ENCODE results near the gene GPR155.

Gene GPR155

GRCh38 chr2:174477759-174478158 is 9.1 kb downstream of the GPR155 start:
- Histone ChIP-seq H3K9me3 (no peaks in the 10 kb centered on the region), H3K4me3 (ENCODE audit: low read depth in 1 of 2, low read length in 1 of 2) (no peak overlapping the region), H3K27ac (no peak overlapping the region), H3K27me3 (peaks cover 25% of the 10 kb centered on the region), H3K36me3 (no peaks in the 10 kb centered on the region), H3K4me1 (ENCODE audit: control insufficient read depth in 1 of 2, insufficient read depth in 1 of 2, low read depth in 1 of 2, low read length in 1 of 2) (no peaks in the 10 kb centered on the region)
- TF ChIP-seq CTCF (IDR thresholded peaks at IDR 0.05), result no peak

DNA sequence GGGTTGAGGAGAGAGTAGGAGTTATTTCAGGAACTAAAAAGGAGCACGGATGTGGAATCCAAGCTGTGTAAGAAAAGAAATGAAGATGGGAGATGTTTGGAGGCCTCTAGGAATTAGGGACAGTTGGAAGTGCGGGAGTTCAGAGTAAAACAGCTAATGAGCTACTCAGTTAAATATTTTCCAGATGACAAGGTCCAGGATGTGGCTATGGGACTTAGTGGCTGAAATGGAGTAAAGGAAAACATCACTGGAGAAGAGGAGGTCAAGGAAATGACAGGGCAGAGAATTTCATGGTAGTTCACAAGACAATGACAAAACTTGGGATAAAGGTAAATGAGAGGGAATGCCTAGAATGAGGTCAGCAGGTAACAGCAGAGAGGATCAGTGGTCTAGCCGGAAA is 13.0 kb downstream of the GPR155 start:
- no peak for TF ChIP-seq CTCF (IDR thresholded peaks at IDR 0.05)
- Histone ChIP-seq H3K27ac (no peak overlapping the region), H3K27me3 (peaks cover 26% of the 10 kb centered on the region), H3K36me3 (no peaks in the 10 kb centered on the region), H3K4me1 (ENCODE audit: control insufficient read depth in 1 of 2, insufficient read depth in 1 of 2, low read depth in 1 of 2, low read length in 1 of 2) (no peaks in the 10 kb centered on the region), H3K4me3 (ENCODE audit: low read depth in 1 of 2, low read length in 1 of 2) (no peak overlapping the region), H3K9me3 (no peaks in the 10 kb centered on the region)

- no peaks in the 10 kb centered on the region for H3K4me1 ChIP-seq (ENCODE audit: control insufficient read depth in 1 of 2, insufficient read depth in 1 of 2, low read depth in 1 of 2, low read length in 1 of 2)
- H3K27ac ChIP-seq, result no peak overlapping the region
- no peak for TF ChIP-seq CTCF (IDR thresholded peaks at IDR 0.05)
- H3K4me3 ChIP-seq (ENCODE audit: low read depth in 1 of 2, low read length in 1 of 2), result no peak overlapping the region
- no peaks in the 10 kb centered on the region for H3K9me3 ChIP-seq
- H3K36me3 ChIP-seq, result no peaks in the 10 kb centered on the region
- peaks cover 4% of the 10 kb centered on the region for H3K27me3 ChIP-seq
These were observed 21.5 kb downstream of the GPR155 start for GRCh38 chr2:174465327-174465726.

GRCh38 chr2:174461221-174461620 is 25.6 kb downstream of the GPR155 start:
- H3K36me3 ChIP-seq, result peaks cover 4% of the 10 kb centered on the region
- no peak overlapping the region for H3K4me3 ChIP-seq (ENCODE audit: low read depth in 1 of 2, low read length in 1 of 2)
- TF ChIP-seq CTCF (IDR thresholded peaks at IDR 0.05), result no peak
- no peaks in the 10 kb centered on the region for H3K9me3 ChIP-seq
- H3K4me1 ChIP-seq (ENCODE audit: control insufficient read depth in 1 of 2, insufficient read depth in 1 of 2, low read depth in 1 of 2, low read length in 1 of 2), result no peaks in the 10 kb centered on the region
- peaks cover 4% of the 10 kb centered on the region for H3K27me3 ChIP-seq
- H3K27ac ChIP-seq, result no peak overlapping the region

GRCh38 chr2:174454566-174454965 is 32.3 kb downstream of the GPR155 start:
- Histone ChIP-seq H3K36me3 (peaks cover 3% of the 10 kb centered on the region), H3K9me3 (no peaks in the 10 kb centered on the region), H3K27ac (no peak overlapping the region), H3K4me3 (ENCODE audit: low read depth in 1 of 2, low read length in 1 of 2) (no peak overlapping the region), H3K4me1 (ENCODE audit: control insufficient read depth in 1 of 2, insufficient read depth in 1 of 2, low read depth in 1 of 2, low read length in 1 of 2) (no peaks in the 10 kb centered on the region), H3K27me3 (no peaks in the 10 kb centered on the region)
- TF ChIP-seq CTCF (IDR thresholded peaks at IDR 0.05), result no peak
